Keratinocyte (primary cell): ENCODE data around the gene THSD8.

Experiments used
- EZH2 ChIP-seq: IDR thresholded peaks from one replicate; pipeline ENCODE4 v1.6.1; 2012; ENCODE audit warnings: inconsistent platforms, mild to moderate bottlenecking, low read length, moderate library complexity
- TF ChIP-seq, protein P1 (sequence below), 3 experiments: IDR thresholded peaks in 1 of 3; conservative IDR thresholded peaks in 1 of 3; optimal IDR thresholded peaks in 1 of 3; 2 replicates in 2 of 3; 3 replicates in 1 of 3; pipeline versions ENCODE3 to v1.5.1; 2011; ENCODE audit warnings: low read length in 3 of 3, mild to moderate bottlenecking in 3 of 3, moderate library complexity in 2 of 3, control low read depth in 1 of 3, inconsistent platforms in 1 of 3; ENCODE audit not compliant: insufficient read depth in 2 of 3; ENCODE audit errors: extremely low read depth in 1 of 3

- TF ChIP-seq, protein P1, sequence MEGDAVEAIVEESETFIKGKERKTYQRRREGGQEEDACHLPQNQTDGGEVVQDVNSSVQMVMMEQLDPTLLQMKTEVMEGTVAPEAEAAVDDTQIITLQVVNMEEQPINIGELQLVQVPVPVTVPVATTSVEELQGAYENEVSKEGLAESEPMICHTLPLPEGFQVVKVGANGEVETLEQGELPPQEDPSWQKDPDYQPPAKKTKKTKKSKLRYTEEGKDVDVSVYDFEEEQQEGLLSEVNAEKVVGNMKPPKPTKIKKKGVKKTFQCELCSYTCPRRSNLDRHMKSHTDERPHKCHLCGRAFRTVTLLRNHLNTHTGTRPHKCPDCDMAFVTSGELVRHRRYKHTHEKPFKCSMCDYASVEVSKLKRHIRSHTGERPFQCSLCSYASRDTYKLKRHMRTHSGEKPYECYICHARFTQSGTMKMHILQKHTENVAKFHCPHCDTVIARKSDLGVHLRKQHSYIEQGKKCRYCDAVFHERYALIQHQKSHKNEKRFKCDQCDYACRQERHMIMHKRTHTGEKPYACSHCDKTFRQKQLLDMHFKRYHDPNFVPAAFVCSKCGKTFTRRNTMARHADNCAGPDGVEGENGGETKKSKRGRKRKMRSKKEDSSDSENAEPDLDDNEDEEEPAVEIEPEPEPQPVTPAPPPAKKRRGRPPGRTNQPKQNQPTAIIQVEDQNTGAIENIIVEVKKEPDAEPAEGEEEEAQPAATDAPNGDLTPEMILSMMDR (optimal IDR thresholded peaks at IDR 0.05 in 1 of 3, IDR thresholded peaks at IDR 0.05 in 1 of 3, conservative IDR thresholded peaks at IDR 0.05 in 1 of 3; ENCODE audit: extremely low read depth in 1 of 3, insufficient read depth in 2 of 3, low read length in 3 of 3) = no peak
- no peak for TF ChIP-seq EZH2
These were observed 15.6 kb upstream of the THSD8 start for GRCh38 chr19:12786141-12786870.
